Measurements from ENCODE around the gene SRGAP3.

SRGAP3 gene

DNA sequence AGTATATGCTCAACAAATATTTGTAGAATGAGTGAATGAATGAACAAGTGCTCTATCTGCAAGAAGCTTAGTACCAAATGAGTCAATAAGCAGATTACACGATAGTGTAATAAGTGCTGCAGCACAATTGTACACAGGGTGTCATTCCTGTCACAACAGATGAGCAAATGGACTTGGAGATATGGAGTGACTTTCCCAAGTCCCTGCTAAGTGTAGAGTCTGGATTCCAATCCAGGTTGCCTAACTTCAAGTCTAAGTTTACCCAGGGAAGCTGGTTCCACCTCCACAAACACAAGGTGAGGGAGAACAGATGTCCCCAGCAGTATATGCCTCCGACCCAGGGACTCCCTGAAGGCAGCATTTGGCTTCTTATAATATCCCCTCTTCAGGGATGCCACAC, 208.4 kb downstream of the SRGAP3 start:
- no peak for DNase-seq

- DNase-seq: peak; percentile 57
Observed at GRCh38 chr3:9037144-9037711, 212.2 kb downstream of the SRGAP3 start.

- DNase-seq: no peak
Observed at GRCh38 chr3:9036404-9037131, 212.9 kb downstream of the SRGAP3 start.

DNA sequence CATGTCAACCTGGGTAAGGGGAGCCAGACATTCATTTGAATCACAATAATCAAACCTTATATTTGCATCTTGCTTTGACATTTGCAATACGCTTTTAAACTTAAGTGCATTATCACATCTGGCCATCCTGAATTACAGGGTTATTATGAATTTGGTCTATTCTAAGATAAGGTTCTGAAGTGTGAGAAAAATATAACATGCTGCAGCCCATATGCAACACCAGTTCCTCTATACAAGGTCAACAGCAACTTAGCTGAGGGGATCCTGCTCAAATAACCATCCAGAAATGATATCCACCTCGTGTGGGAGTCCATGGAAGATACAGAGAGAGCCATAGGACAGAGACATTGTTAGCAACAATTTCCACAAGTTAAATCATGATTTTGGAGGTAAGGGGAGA, 213.5 kb downstream of the SRGAP3 start:
- DNase-seq: no peak

GRCh38 chr3:9035473-9035872, 214.0 kb downstream of the SRGAP3 start:
- DNase-seq: no peak

DNA sequence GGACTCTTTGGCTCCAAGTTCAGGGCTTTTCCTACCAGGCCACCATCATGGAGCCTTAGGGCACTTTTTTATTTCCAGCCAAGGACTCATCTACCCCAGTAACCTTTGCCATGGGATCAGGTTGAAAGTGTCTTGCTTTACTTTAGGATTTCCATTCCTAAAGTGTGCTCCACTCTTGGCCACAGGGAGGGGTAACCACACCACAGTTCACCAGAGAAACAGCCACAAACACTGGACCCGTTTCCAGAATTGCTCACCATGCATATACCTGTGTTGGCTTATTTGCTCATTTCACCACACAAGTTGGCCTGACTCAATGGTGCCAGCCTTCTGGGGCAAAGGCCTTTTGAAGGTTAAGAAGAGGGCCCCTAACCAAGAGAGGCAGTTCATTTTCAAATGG, 215.6 kb downstream of the SRGAP3 start:
- no peak for DNase-seq

DNA sequence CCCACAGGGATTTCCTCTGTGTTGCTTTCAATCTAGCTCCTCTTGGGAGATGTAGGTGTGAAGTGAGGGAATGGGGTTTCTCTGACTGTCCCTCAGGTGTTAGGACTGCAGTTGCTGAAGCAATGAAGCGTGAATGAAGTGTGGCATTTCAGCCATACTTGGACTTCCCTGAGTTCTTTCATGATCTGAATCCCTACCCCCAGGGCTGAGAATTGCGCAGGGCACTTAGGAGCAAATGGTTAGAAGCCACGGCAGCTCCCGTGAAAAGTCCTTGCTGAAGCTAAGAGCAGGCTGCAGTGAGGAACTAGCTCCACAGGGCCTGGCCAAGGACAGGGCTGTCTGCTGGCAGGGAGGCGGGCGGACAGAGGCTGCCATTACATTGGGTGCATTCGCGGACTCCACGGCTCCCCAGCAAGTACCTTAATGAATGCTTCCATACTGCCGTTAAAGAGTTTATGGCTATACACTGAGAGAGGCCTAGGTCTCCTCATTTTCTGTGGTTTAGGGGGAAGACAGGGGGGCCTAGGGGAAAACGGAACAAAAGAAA, 217.1 kb downstream of the SRGAP3 start:
- DNase-seq: no peak

DNA sequence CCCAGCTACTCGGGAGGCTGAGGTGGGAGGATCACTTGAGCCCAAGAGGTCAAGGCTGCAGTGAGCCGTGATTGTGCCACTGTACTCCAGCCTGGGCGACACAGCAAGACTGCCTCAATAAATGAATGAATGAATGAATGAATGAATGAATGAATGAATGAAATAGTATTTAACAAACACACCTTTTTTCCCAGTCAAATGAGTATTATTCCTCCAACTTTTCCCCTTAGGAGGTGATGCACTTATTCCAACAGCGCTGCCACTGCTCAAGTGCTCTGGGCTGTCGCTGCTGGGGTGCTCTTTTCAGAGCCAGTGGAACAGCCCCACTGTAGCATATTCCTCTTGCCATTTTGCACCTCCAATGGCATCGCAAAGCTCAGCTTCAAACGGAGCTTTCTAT, 219.4 kb downstream of the SRGAP3 start:
- DNase-seq: no peak

GRCh38 chr3:9028134-9028533, 221.3 kb downstream of the SRGAP3 start:
- DNase-seq: peak; percentile 48

- DNase-seq: no peak
Observed at GRCh38 chr3:9026320-9027045, 223.0 kb downstream of the SRGAP3 start.

DNA sequence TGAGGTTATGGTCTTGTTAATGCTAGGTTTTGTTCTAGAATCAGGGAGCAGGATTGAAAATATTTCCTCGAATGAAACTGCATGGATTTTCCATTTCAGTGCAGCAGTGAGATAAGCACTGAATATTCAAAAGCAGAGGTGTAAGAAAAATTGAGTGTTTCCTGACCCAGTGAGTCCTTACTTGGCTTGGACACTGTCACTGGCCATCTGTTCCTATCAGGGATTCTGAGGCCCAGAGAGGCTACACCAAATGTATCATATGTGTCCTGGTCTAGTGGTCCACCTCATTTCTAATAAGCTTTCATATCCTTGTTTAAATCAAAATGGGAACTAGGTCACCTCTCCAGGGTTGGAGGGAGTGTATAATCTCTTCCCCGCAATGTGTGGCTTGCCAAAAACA, 225.1 kb downstream of the SRGAP3 start:
- no peak for DNase-seq

- no peak for DNase-seq
Observed at GRCh38 chr3:9023226-9023590, 226.2 kb downstream of the SRGAP3 start.

DNA sequence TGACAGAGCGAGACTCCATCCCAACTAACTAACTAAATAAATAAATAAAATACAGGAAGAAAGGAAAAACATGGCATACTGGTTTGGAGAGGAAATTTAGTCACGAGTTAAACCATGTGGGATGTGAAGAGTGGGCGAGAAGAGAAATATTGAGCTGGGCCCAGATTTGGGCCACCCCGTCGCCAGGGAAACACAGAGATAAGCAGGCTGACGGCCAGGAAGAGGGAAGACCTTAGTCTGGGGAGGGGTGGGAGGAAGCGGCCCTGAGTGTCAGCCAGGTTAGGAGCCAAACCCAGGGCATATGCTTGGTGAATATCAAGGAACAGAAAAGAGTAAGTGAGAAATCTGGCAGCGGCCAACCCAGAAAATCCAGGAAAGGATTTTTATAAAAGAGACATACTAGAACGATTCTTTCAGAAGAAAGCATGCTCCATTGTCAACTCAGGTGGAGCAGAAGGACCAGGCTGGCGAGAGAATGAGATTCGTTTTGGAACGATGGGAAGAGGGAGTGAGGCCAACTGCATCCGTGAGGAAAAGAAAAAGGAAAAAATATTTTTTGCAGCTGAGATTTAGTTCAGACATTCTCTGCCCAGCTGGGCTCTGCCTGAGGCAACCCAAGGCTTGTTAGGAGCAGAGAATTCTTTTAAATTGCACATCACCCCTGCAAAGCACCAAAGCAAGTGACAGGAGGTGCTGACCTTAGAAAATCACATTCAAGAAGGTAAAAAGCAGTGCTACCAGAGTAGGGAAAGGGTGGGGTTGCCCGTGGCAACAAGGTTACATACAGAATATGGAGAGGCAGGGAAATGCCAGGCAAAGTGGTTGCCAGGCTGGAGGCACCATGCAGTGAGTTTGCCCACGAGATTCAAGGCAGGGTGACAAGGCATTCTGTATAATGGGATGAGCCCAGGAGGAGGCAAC, 226.9 kb downstream of the SRGAP3 start:
- DNase-seq: no peak

DNA sequence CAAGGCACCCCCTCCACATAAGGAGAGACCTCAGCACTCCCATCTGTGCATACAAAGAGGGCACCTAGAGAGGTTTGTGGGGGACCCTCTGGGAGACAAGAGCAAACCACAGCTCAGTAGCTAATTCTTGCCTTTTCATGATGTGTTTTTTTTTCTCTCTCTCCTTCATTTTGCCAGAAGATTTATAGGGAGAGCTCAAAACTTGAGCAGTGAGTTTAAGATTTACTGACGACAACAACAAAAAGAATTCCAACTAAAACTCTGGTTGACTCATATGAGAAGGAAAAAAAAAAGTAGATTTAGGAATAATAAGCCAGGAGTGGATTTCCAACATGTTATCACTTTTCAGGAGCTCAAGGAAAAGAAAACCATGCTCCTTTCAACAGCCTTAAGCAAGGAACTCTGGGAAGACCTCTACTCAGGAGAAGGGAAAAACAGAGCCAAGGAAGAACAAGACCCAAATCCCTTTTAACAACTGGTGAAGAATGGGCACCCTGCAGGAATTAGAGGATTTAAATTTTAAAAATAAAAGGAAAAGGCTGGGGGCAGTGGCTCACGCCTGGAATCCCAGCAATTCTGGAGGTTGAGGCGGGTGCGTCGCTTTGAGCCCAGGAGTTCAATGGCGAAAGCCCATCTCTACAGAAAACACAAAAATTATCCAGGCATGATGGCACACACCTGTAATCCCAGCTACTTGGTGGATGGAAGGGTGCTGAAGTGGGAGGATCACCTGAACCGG, 228.0 kb downstream of the SRGAP3 start:
- no peak for DNase-seq

DNA sequence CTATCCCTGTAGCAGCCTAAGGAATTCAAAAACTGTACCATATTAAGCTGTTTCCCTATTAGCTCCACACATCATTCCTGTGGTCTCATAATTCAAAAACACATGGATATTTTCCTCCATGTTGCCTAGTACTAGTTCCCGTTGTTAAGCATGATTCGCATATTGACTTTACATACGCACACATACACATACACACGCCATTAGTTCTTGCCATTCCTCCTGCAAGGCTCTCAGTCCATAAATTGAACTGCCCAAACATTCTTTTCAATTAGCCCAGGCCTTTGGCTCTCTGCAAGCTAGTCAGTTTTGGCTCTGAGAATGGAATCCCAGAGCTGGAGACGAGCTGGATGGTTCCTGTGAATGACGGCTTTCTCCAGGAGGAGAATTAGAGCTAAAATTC, 229.0 kb downstream of the SRGAP3 start:
- no peak for DNase-seq

DNA sequence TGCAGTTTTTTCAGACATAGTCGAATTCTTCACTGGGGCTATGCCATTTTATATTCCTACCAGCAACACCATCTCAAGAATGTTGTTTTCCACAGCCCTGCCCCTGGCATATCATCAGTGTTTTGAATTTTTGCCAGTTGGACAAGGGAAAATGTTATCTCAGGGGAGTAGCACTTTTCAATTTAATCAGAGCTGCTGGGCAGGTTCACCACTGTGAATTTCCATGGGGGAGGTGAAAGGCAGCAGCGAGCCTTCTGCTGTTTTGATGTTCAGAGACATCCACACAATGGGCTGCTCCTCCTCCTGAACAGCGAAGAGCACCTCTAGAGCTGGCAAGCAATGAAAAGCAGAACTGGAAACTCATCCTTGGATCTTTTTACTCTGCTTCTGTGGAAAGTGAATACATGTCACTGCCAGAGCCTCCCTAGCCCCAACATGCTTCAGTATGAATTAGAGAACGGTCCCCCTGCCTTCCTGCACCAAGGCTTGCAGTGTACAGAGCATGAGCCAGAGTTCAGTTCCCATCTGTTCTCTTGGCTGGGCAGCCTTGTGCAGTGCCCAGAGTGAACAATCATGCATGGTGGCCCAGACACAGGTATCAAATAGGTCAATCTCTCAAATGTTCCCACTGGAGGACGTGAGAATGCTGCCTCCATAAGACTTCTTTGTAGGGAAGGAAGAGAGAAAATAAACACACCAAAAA, 230.0 kb downstream of the SRGAP3 start:
- DNase-seq: no peak

GRCh38 chr3:9015250-9015649, 234.2 kb downstream of the SRGAP3 start:
- no peak for DNase-seq

DNA sequence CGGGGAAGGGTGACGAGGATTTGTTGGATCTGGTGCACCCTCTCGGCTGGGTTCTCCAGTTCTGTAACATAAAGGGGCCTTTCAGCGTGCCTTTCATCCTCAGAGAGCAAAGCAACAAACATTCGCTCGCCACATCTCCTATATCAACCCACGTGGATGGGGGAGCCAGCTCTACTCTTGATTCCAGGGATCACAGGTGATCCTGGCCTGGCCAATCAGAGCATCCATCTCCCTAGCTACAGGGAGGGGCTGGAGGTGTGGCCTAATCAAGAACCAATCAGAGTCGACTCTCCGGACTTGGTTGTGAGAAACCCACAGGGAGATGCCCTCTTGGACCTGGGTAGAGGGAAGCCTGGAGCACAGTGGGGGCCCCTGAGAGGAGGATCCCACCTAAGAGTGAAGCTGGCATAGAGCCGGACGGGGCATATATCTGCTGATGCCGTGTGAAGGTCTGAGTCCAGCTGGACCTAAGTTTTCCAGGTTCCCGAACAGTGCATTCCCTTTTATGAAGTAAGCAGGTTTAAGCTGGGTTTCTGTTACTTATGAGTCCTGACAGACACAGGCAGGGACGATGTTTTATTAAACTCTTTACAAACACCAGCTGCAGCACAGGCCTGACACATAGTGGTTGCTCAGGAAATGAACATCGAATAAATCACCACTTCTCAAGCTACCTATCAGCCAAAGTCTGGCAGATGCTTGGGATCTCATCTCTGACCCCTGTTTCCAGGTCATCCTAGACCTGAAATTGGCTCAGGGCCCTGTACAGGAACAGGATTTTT, 235.5 kb downstream of the SRGAP3 start:
- DNase-seq: no peak

GRCh38 chr3:9012521-9012920, 236.9 kb downstream of the SRGAP3 start:
- no peak for DNase-seq

DNA sequence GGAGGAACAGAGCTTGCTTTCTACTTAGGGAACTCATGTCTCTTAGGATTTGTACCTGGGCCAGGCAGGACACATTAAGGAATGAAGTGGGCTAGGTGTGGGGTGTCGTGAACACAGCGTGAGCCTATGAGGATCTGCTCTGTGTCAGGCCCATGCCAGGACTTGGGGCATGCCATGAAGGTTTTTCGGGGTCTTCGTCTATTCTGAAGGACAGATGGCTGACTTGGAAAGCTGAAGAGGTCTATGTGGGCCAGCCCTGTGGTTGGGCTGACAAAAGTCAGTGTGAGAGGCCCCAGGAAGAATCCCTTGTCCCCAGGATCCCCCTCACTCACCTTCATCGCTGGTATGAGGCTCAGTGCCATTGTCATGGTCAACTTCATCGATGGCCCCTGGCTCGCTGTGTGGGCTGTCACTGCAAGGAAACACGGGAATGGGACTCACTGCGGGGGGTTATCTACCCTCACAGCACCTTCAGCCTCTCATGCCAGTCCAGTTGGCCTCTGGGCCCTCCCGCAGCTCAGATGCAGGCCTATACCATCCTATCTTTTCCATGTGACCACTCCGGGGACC, 239.4 kb downstream of the SRGAP3 start:
- DNase-seq: no peak
